GM12892 (cell line): ENCODE measurements around the gene TFF1.

Experiments
- POLR2A ChIP-seq: IDR thresholded peaks from 2 replicates; pipeline ENCODE4 v1.6.1; 2011; ENCODE audit warnings: low read depth, low read length, control low read depth
- POLR2AphosphoS5 ChIP-seq: IDR thresholded peaks from 2 replicates; pipeline ENCODE4 v1.6.1; 2011; ENCODE audit warnings: low read depth, low read length, control low read depth

- TF ChIP-seq POLR2A (no peak), POLR2AphosphoS5 (no peak)
Observed at GRCh38 chr21:42352441-42353095, 13.8 kb downstream of the TFF1 start.
